GM21528 (cell line): ENCODE results near the gene TTC7B.
"Not testable (repeated sequence)": the region's sequence is repeated elsewhere in the genome, so short reads cannot be mapped to it uniquely, and the experiment has no call there.

Experiments used
- ATAC-seq: cut with Tn5 transposase; IDR thresholded peaks from one replicate; pipeline ENCODE4 v1.9.1; 2021; ENCODE audit warnings: mild to moderate bottlenecking, moderate library complexity; ENCODE audit not compliant: unreplicated experiment, low FRiP score

Gene TTC7B, protein sequence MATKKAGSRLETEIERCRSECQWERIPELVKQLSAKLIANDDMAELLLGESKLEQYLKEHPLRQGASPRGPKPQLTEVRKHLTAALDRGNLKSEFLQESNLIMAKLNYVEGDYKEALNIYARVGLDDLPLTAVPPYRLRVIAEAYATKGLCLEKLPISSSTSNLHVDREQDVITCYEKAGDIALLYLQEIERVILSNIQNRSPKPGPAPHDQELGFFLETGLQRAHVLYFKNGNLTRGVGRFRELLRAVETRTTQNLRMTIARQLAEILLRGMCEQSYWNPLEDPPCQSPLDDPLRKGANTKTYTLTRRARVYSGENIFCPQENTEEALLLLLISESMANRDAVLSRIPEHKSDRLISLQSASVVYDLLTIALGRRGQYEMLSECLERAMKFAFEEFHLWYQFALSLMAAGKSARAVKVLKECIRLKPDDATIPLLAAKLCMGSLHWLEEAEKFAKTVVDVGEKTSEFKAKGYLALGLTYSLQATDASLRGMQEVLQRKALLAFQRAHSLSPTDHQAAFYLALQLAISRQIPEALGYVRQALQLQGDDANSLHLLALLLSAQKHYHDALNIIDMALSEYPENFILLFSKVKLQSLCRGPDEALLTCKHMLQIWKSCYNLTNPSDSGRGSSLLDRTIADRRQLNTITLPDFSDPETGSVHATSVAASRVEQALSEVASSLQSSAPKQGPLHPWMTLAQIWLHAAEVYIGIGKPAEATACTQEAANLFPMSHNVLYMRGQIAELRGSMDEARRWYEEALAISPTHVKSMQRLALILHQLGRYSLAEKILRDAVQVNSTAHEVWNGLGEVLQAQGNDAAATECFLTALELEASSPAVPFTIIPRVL

GRCh38 chr14:90815822-90816662 is at the start of gene TTC7B:
Gene TTC7B (minus strand): TSS chr14:90816430. CDS start chr14:90816295, 135 bp downstream.
- ATAC-seq: no peak

GRCh38 chr14:90864741-90865140 is 48.5 kb upstream of the TTC7B start:
- ATAC-seq: no peak

DNA sequence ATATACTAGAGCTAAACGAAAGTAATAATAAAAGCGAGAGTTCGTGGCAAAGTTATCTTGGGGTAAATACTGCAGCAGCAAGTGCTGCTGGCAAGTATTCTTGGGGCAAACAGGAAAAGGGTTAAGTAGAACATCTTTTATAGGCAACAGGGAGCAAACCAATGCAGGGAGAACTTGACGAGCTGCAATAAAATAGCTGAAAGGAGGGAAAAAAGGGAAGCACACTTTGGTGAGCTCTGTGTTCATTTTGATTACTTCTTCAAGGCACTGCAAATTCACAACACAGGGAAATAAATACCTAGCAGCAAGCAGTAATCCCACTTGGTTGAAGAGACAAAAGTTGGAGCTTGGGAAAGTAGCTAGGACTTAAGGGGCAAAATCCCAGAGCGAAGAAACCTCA is 42.3 kb upstream of the TTC7B start:
- no peak for ATAC-seq

DNA sequence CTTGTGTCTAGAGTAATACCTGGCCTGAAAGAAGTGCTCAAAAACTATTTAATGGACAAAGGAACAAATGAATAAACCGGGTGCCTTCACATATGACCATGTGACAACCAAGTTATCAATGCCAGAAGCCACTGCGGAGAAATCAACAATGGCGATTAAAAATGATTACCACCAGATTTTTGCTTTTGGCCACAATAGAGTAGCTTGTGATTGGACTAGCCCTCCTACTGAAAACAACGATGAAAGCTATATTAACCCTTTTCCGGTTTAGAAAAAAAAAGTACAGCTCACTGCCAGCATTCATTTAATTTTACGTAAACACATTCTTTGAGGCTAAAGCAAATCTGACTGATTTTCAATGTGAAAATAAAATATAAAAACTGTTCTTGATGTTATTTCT is 41.6 kb upstream of the TTC7B start:
- no peak for ATAC-seq

DNA sequence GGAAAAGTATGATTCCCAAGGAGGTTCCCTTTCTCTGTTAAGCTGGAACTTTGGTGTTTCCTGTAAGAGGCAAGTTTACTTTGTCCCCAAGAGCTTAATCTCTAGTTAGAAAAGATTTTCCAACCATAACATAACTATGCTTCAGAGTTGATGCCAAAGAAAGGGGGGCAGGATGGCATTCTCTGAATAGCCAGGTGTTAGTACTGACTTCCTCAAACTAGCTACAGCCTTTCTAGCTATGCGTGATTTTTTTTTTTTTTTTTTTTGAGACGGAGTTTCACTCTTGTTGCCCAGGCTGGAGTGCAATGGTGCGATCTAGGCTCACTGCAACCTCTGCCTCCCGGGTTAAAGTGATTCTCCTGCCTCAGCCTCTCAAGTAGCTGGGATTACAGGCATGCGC is 39.9 kb upstream of the TTC7B start:
- ATAC-seq: not testable (repeated sequence)

DNA sequence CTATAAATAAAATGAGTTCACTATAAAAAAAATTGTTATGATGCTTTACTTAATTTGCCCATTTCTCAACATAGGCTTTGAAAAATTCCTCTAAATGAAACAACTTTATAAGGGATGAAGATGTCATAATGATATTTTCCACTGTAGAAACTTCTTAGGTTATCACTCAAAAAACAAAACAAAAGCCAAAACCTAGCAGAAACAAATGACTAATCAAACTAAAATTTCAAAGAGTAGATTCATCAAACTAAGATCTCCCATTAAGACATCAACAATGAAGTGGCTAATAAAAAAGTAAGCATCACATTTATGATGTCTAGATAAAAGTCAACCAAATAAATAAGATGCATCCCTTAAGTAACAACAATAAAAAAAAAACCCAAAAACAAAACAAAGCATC is 36.9 kb upstream of the TTC7B start:
- no peak for ATAC-seq

DNA sequence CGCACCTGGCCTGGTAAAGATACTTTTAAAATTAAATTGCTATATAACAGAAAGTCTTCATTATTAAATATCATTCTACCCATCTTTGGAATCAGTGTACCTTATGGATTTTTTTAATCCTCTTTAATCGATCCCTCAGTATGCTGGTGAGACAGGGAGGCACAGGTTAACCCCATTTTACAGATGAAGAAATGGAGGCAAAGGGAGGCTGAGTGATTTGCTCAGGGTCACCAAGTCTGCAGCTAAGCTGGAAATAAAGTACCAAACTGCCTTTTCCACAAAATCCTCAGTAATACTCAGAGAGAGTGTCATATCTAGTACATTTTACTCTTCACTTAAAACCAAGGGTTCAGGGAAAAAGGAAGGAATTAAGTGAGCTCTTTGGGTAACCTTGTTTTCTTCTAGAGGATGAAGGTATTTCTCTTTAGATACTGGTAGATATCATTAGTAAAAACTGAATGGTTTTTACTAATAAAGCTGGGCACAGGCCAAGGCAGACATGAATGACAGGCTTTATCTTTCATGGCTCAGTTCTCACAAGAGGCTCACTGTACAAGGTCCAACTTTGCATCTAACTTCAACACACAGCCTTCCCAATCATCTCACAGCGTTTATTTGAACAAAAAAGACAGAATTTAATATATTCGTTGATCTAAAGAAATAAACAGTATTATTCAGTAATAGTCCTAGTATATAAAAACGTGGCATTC is 35.3 kb upstream of the TTC7B start:
- no peak for ATAC-seq

DNA sequence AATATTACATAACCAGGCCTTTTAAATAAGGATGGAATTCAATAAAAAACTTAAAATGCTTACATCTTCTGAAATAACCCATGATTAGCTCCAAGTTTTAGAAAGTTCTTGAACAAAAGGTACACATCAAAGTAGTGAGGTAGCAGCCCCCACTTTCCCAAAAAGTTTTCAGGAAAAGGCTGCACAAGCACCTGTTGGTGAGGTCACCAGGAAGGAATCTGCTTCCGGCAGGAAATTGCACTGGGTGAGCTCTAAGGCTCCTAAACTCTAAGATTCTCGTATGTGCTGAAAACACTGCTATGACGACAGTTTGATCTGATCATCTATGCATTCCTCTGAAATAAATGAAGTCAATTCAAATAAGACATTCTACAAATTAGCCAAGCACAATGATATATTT is 34.3 kb upstream of the TTC7B start:
- no peak for ATAC-seq

GRCh38 chr14:90849787-90850444 is 33.7 kb upstream of the TTC7B start:
- no peak for ATAC-seq

GRCh38 chr14:90848944-90849731 is 32.9 kb upstream of the TTC7B start:
- no peak for ATAC-seq

DNA sequence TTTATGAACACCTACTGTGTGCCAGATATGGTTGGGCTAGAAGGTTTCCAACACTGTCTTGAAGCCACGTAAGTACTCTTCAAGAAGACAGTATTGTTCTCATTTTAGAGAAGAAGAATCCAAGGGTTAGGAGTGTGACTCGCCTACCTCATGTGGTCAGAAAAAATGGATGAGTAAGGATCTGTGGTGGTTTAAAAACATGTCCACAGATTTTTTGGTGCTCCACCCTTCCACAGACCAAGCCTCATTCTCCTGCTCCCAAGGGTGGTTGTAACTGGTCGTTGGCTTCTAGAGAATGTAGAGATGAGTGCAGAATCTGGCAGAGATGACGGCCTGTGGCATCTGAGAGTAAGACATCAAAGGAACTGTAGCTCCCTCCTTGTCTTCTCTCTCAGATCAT is 30.3 kb upstream of the TTC7B start:
- no peak for ATAC-seq

DNA sequence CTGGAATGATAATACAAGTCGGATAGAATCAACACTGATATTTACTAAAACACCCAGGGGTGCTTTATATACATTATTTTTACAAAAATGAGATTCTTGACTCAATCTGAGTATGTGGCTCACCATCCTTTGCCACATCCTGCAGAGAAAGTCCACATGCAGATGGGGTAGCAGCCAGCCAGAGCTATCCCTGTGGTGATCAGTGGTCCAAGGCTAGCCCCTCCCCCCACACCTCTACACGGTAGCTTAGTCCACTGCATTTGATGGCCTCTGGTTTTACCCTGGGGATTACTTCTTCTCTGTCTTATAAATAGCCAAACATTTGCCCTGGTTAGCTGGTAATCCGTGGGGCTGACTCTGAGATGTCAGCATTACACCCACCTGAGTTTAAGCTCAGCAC is 28.1 kb upstream of the TTC7B start:
- no peak for ATAC-seq

DNA sequence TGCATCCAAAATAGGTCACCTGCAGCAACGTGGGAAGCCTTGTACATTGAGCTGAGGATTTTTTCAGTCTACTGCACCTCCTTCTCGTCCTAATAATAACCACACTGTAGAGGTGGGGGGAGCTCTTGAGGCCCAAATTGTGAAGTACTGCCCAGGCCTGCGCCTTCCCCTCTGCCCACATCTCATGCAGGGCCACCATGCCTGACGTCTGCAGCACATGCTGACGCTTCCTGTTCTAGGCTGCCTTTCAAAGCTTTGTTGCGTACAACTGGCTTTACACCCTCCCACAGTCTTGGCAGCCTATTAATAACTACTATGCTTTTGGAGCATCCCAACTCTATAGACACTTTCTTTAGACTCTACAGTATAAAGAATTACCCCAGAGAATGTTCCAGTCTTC is 26.5 kb upstream of the TTC7B start:
- no peak for ATAC-seq

DNA sequence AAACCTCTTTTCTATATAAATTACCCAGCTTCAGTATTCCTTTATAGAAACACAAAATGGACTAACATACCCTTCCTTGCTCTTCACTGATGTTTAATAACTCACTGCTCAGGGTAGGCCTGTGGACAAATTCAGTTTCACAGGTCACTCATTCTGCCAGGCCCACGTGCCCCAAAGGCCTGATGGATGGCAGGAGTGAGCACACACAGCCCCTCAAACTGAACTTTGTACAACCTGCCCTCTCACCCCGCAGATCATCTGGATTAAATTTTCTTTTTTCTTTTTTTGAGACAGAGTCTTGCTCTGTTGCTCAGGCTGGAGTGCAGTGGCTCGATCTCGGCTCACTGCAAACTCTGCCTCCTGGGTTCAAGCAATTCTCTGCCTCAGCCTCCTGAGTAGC is 24.4 kb upstream of the TTC7B start:
- not testable (repeated sequence) for ATAC-seq

DNA sequence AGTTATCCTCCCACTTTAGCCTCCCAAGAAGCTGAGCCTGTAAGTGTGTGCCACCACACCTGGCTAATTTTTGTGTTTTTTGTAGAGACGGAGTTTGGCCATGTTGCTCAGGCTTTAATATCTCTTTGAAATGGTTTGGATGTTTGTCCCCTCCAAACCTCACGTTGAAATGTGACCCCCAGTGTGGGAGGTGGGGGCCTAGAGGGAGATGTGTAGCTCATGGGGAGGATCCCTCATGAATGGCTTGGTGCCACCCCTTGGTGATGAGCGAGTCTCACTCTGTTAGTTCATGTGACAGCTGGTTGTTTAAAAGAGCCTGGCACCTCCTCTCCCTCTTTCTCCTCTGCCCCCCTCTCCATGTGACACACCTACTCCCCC is 23.6 kb upstream of the TTC7B start:
- no peak for ATAC-seq

- ATAC-seq: no peak
Observed at GRCh38 chr14:90839024-90839888, 23.0 kb upstream of the TTC7B start.

DNA sequence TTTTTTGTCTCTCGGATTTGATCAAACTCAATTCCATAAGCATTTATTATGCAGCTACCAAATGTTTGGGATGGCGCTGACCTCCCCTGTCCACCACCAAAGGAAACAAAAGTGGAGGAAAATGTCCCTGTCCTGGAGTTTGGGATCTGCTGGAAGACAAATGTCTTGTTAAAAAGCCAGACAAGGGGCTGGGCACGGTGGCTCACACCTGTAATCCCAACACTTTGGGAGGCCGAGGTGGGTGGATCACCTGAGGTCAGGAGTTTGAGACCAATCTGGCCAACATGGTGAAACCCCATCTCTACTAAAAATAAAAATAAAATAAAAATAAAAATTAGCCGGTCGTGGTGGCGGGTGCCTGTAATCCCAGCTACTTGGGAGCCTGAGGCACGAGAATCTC is 22.3 kb upstream of the TTC7B start:
- ATAC-seq: not testable (repeated sequence)

GRCh38 chr14:90837355-90837754 is 21.1 kb upstream of the TTC7B start:
- ATAC-seq: no peak
